Type B pancreatic cell (in vitro differentiated cells): Measurements from ENCODE around the gene KRT86. TPM values are rescaled to one million over a fixed set of nuclear protein-coding genes. Genes with fewer than 3 reads are reported as not detected.
A peak's percentile ranks its signal among the peaks of the same experiment; 100 is the strongest.

Experiments
- DNase-seq: peaks from one replicate; pipeline ENCODE4 v3.0.0; 2021; ENCODE audit warnings: mixed read lengths; ENCODE audit not compliant: unreplicated experiment; ENCODE audit errors: extremely low spot score
- H3K27ac Mint-ChIP-seq: 2 replicates; pipeline ENCODE4 v1.8.0; 2021; ENCODE audit warnings: mild to moderate bottlenecking, mixed read lengths
- H3K27me3 Mint-ChIP-seq: 2 replicates; pipeline ENCODE4 v1.8.0; 2021; ENCODE audit warnings: mixed read lengths
- H3K36me3 Mint-ChIP-seq: 2 replicates; pipeline ENCODE4 v1.8.0; 2021; ENCODE audit warnings: mixed read lengths
- H3K4me1 Mint-ChIP-seq: one replicate; pipeline ENCODE4 v1.8.0; 2021; ENCODE audit warnings: mixed read lengths; ENCODE audit not compliant: unreplicated experiment
- H3K4me3 Mint-ChIP-seq: 2 replicates; pipeline ENCODE4 v1.8.0; 2021; ENCODE audit warnings: mild to moderate bottlenecking, mixed read lengths
- H3K9me3 Mint-ChIP-seq: 2 replicates; pipeline ENCODE4 v1.8.0; 2021; ENCODE audit warnings: mixed read lengths
- CTCF ChIP-seq: fragments of 200-600 bp; sonication (generic); conservative IDR thresholded peaks from 2 replicates; pipeline ENCODE4 v1.5.0; 2021; ENCODE audit warnings: antibody characterized with exemption, mild to moderate bottlenecking
- total RNA-seq: library from RNA; stranded (reverse); gene quantifications from 2 replicates; pipeline ENCODE4 v1.2.1, GENCODE V29; 2021; ENCODE audit warnings: low replicate concordance

KRT86 gene
- total RNA-seq, 1 donor from 2014 or later, result 0.14 TPM

GRCh38 chr12:52305921-52306705, 31.7 kb downstream of the KRT86 start:
- no peak overlapping the region for H3K27ac Mint-ChIP-seq
- H3K4me3 Mint-ChIP-seq, result no peak overlapping the region

GRCh38 chr12:52306731-52307130, 32.3 kb downstream of the KRT86 start:
- Mint-ChIP-seq H3K27ac (no peak overlapping the region), H3K9me3 (no peaks in the 10 kb centered on the region), H3K36me3 (no peaks in the 10 kb centered on the region), H3K4me3 (no peak overlapping the region), H3K27me3 (peaks cover 61% of the 10 kb centered on the region), H3K4me1 (peaks cover 4% of the 10 kb centered on the region)
- DNase-seq, result no peak
- TF ChIP-seq CTCF, result no peak

More at GRCh38 chr12:52305921-52306705, 31.7 kb downstream of the KRT86 start:
- DNase-seq, result no peak
- H3K36me3 Mint-ChIP-seq, result no peaks in the 10 kb centered on the region
- H3K27me3 Mint-ChIP-seq, result peaks cover 62% of the 10 kb centered on the region
- H3K4me1 Mint-ChIP-seq, result peaks cover 4% of the 10 kb centered on the region
- H3K9me3 Mint-ChIP-seq, result no peaks in the 10 kb centered on the region
- TF ChIP-seq CTCF, result peak; percentile 36

GRCh38 chr12:52307836-52308805, 33.7 kb downstream of the KRT86 start:
- Mint-ChIP-seq H3K4me1 (peaks cover 4% of the 10 kb centered on the region), H3K27ac (peak overlapping the region; percentile 60), H3K27me3 (peaks cover 75% of the 10 kb centered on the region), H3K36me3 (no peaks in the 10 kb centered on the region), H3K4me3 (peak overlapping the region; percentile 86), H3K9me3 (no peaks in the 10 kb centered on the region)
- peak; percentile 79 for DNase-seq
- TF ChIP-seq CTCF, result peak; percentile 55

- no peak for DNase-seq
- H3K4me3 Mint-ChIP-seq, result peak overlapping the region; percentile 86
- H3K27me3 Mint-ChIP-seq, result peaks cover 81% of the 10 kb centered on the region
- peaks cover 4% of the 10 kb centered on the region for H3K4me1 Mint-ChIP-seq
- peak overlapping the region; percentile 60 for H3K27ac Mint-ChIP-seq
- H3K36me3 Mint-ChIP-seq, result no peaks in the 10 kb centered on the region
- H3K9me3 Mint-ChIP-seq, result no peaks in the 10 kb centered on the region
- TF ChIP-seq CTCF, result no peak
Observed at GRCh38 chr12:52308806-52309425, 34.5 kb downstream of the KRT86 start.

GRCh38 chr12:52310622-52311284, 36.3 kb downstream of the KRT86 start:
- no peak overlapping the region for H3K4me3 Mint-ChIP-seq
- H3K36me3 Mint-ChIP-seq, result no peaks in the 10 kb centered on the region
- H3K4me1 Mint-ChIP-seq, result peaks cover 4% of the 10 kb centered on the region
- DNase-seq, result no peak
- peaks cover 85% of the 10 kb centered on the region for H3K27me3 Mint-ChIP-seq
- no peak for TF ChIP-seq CTCF
- H3K27ac Mint-ChIP-seq, result no peak overlapping the region
- no peaks in the 10 kb centered on the region for H3K9me3 Mint-ChIP-seq
